Panc1 (cell line): ENCODE measurements around the gene UBE2Q1. TPM values are rescaled to one million over a fixed set of nuclear protein-coding genes. Genes with fewer than 3 reads are reported as not detected.

Experiments
- ATAC-seq: fragments of 200-7000 bp; cut with Tn5 transposase; 2 replicates; pipeline ENCODE4 v1.9.1; 2020; ENCODE audit warnings: mild to moderate bottlenecking, moderate library complexity
- BruUV-seq: library from RNA; stranded (reverse); fragments of 400-500 nt; replicated peaks from 2 replicates; lab custom pipeline; 2021; lab: Mats Ljungman, UMichigan
- CTCF ChIA-PET: fragments of 300-600 bp; sonication (Branson Sonifier 250); formaldehyde crosslinking; loops from one replicate; lab custom pipeline; 2022; ENCODE audit warnings: antibody characterized with exemption; lab: Charles Lee
- POLR2A ChIA-PET: fragments of 300-600 bp; sonication (Branson Sonifier 250); formaldehyde crosslinking; loops from one replicate; lab custom pipeline; 2022; ENCODE audit warnings: antibody characterized with exemption; lab: Charles Lee
- DNase-seq: peaks from one replicate; pipeline ENCODE4 v3.0.0-alpha.2; 2010; ENCODE audit warnings: low read depth, low spot score
- H3K27ac ChIP-seq: 2 replicates; pipeline ENCODE4 v1.5.1; 2011; ENCODE audit warnings: mild to moderate bottlenecking, low read length, inconsistent platforms
- H3K27me3 ChIP-seq: fragments of 200-500 bp; sonication (Bioruptor generic); 2 replicates; pipeline ENCODE4 v1.6.0; 2014; ENCODE audit warnings: low read length, inconsistent platforms; ENCODE audit not compliant: control insufficient read depth, insufficient read depth
- H3K36me3 ChIP-seq: fragments of 200-500 bp; sonication (Bioruptor generic); 2 replicates; pipeline ENCODE4 v1.5.1; 2014; ENCODE audit warnings: inconsistent platforms, mild to moderate bottlenecking, low read length, moderate library complexity; ENCODE audit not compliant: control insufficient read depth, insufficient read depth
- H3K4me1 ChIP-seq: 2 replicates; pipeline ENCODE4 v1.5.1; 2011; ENCODE audit warnings: inconsistent platforms, mild to moderate bottlenecking, low read length, moderate library complexity; ENCODE audit not compliant: control insufficient read depth, insufficient read depth
- H3K4me3 ChIP-seq, 2 experiments: 2 replicates each; pipeline ENCODE4 v1.5.1; 2011 to 2012; ENCODE audit warnings: low read depth in 2 of 2, low read length in 2 of 2, mild to moderate bottlenecking in 2 of 2, inconsistent platforms in 1 of 2, moderate library complexity in 1 of 2
- H3K9me3 ChIP-seq: fragments of 200-500 bp; sonication (Bioruptor generic); 2 replicates; pipeline ENCODE4 v1.5.1; 2014; ENCODE audit warnings: low read depth, mild to moderate bottlenecking, inconsistent platforms, low read length, moderate library complexity; ENCODE audit not compliant: control insufficient read depth, insufficient read depth
- POLR2AphosphoS5 ChIP-seq: IDR thresholded peaks from 2 replicates; pipeline ENCODE4 v1.6.1; 2012; ENCODE audit warnings: mild to moderate bottlenecking, low read depth, low read length, moderate library complexity
- SIN3A ChIP-seq: IDR thresholded peaks from 2 replicates; pipeline ENCODE4 v1.6.1; 2012; ENCODE audit warnings: low read depth, mild to moderate bottlenecking, low read length, moderate library complexity, borderline replicate concordance; ENCODE audit not compliant: insufficient read depth
- TCF7L2 ChIP-seq: IDR thresholded peaks from 2 replicates; pipeline ENCODE4 v1.6.1; 2011; ENCODE audit warnings: mild to moderate bottlenecking, low read depth, low read length, inconsistent platforms
- in situ Hi-C: cut with HindIII; loops from 2 replicates; pipeline ENCODE4 v1.10.0; 2016; ENCODE audit warnings: low sequenced_read_pairs, low pct_unique_long_range_greater_than_20kb
- intact Hi-C: fragments of 100-400 bp; cut with micrococcal nuclease; formaldehyde crosslinking; loops from one replicate; pipeline ENCODE4 v1.10.0; 2022; ENCODE audit not compliant: unreplicated experiment
- total RNA-seq: library from RNA; stranded (reverse); gene quantifications from one replicate; pipeline ENCODE4 v1.2.1, GENCODE V29; 2021; ENCODE audit not compliant: unreplicated experiment
- TF ChIP-seq, protein P1 (sequence below): fragments of 450-650 bp; IDR thresholded peaks from 2 replicates; pipeline ENCODE4 v1.5.1; 2017; ENCODE audit warnings: mild to moderate bottlenecking
- TF ChIP-seq, protein P2 (sequence below), 2 experiments: IDR thresholded peaks; 2 replicates each; pipeline ENCODE4 v1.6.1; 2011 to 2012; ENCODE audit warnings: low read depth in 2 of 2, control low read depth in 1 of 2, low read length in 1 of 2, mild to moderate bottlenecking in 1 of 2, moderate library complexity in 1 of 2; ENCODE audit not compliant: insufficient read depth in 1 of 2

UBE2Q1 gene
- total RNA-seq, 1 experiment from 2014 or later = 96.0 TPM

DNA sequence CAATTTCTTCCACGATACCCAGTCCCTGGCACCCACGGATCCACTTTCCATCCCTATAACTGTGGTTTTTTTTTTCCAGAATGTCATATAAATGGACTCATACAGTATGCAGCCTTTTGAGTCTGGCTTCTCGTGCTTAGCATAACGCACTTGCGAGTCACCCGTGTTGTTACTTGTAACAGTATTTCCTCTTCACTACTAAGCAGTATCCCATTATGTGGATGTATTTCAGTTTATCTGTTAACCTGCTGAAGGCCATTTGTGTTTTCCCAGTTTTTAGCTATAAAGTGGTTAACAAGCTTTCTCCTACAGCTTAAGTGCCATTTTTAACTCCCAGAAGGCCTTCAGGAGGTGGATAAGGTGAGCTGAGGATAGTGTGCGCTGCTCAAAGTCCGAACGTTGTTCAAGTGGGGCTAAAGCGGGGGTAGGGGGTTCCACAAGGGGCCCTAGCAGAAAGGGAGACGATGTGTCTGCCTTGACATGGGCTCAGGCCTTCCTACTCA lies 48.7 kb upstream of the UBE2Q1 start:
- peaks cover 40% of the 10 kb centered on the region for H3K4me1 ChIP-seq
- ChIA-PET CTCF (interaction anchor here (0.7 kb wide), 1 partner anchor 47 kb away, joined by 10 read pairs; no protein-coding TSS in a partner anchor), POLR2A (no interaction called here)
- in situ Hi-C loops = no loop called here
- TF ChIP-seq SIN3A (no peak), TCF7L2 (no peak), POLR2AphosphoS5 (no peak)
- TF ChIP-seq, protein P1, sequence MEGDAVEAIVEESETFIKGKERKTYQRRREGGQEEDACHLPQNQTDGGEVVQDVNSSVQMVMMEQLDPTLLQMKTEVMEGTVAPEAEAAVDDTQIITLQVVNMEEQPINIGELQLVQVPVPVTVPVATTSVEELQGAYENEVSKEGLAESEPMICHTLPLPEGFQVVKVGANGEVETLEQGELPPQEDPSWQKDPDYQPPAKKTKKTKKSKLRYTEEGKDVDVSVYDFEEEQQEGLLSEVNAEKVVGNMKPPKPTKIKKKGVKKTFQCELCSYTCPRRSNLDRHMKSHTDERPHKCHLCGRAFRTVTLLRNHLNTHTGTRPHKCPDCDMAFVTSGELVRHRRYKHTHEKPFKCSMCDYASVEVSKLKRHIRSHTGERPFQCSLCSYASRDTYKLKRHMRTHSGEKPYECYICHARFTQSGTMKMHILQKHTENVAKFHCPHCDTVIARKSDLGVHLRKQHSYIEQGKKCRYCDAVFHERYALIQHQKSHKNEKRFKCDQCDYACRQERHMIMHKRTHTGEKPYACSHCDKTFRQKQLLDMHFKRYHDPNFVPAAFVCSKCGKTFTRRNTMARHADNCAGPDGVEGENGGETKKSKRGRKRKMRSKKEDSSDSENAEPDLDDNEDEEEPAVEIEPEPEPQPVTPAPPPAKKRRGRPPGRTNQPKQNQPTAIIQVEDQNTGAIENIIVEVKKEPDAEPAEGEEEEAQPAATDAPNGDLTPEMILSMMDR = no peak
- TF ChIP-seq, protein P2, sequence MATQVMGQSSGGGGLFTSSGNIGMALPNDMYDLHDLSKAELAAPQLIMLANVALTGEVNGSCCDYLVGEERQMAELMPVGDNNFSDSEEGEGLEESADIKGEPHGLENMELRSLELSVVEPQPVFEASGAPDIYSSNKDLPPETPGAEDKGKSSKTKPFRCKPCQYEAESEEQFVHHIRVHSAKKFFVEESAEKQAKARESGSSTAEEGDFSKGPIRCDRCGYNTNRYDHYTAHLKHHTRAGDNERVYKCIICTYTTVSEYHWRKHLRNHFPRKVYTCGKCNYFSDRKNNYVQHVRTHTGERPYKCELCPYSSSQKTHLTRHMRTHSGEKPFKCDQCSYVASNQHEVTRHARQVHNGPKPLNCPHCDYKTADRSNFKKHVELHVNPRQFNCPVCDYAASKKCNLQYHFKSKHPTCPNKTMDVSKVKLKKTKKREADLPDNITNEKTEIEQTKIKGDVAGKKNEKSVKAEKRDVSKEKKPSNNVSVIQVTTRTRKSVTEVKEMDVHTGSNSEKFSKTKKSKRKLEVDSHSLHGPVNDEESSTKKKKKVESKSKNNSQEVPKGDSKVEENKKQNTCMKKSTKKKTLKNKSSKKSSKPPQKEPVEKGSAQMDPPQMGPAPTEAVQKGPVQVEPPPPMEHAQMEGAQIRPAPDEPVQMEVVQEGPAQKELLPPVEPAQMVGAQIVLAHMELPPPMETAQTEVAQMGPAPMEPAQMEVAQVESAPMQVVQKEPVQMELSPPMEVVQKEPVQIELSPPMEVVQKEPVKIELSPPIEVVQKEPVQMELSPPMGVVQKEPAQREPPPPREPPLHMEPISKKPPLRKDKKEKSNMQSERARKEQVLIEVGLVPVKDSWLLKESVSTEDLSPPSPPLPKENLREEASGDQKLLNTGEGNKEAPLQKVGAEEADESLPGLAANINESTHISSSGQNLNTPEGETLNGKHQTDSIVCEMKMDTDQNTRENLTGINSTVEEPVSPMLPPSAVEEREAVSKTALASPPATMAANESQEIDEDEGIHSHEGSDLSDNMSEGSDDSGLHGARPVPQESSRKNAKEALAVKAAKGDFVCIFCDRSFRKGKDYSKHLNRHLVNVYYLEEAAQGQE (IDR thresholded peaks at IDR 0.05; ENCODE audit: insufficient read depth in 1 of 2, low read depth in 2 of 2, low read length in 1 of 2) = no peak
- H3K4me3 ChIP-seq = peak overlapping the region; percentile 73 to 94
- TSS peak; percentile 63 for BruUV-seq
- peak; percentile 13 for ATAC-seq
- H3K9me3 ChIP-seq = no peaks in the 10 kb centered on the region
- intact Hi-C loops = no loop called here
- peaks cover 7% of the 10 kb centered on the region; the same call in 1 of the 2 replicates for H3K36me3 ChIP-seq
- no peaks in the 10 kb centered on the region for H3K27me3 ChIP-seq
- DNase-seq = no peak
- H3K27ac ChIP-seq = peak overlapping the region; percentile 96

DNA sequence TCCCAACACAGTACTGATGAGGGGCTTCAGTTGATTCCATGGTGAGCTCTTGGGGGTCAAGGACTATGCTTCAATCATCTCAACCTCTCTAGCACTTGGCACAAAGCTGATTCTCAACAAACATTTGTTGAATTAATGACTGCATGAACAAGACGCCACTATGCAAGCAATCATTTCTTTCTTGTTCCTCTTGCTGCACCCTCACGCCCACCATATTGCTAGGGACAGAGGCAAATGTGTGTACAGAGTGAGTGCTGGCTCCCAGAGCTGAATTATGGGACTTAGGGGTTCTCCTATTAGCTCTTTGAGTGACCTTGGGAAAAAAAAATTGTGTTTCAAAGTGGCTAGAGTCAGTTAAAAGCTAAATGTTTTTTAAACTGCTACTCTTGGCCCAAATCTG lies 47.1 kb upstream of the UBE2Q1 start:
- in situ Hi-C loops (no loop called here), intact Hi-C loops (no loop called here)
- Histone ChIP-seq H3K36me3 (peaks cover 13% of the 10 kb centered on the region; the same call in 1 of the 2 replicates), H3K4me3 (no peak overlapping the region), H3K27ac (no peak overlapping the region), H3K9me3 (no peaks in the 10 kb centered on the region), H3K4me1 (peaks cover 26% of the 10 kb centered on the region), H3K27me3 (no peaks in the 10 kb centered on the region)
- ChIA-PET CTCF (no interaction called here), POLR2A (interaction anchor here (1.2 kb wide), 1 partner anchor 10 kb away, joined by 3 read pairs; no protein-coding TSS in a partner anchor)
- no TSS peak for BruUV-seq
- no peak for DNase-seq
- ATAC-seq = no peak
- TF ChIP-seq POLR2AphosphoS5 (no peak), SIN3A (no peak)
- TF ChIP-seq, protein P2 (IDR thresholded peaks at IDR 0.05; ENCODE audit: insufficient read depth in 1 of 2, low read depth in 2 of 2, low read length in 1 of 2) = no peak
- TF ChIP-seq, protein P1 = no peak
